ENCODE measurements around the gene FAM240B. TPM values are rescaled to one million over a fixed set of nuclear protein-coding genes. Genes with fewer than 3 reads are reported as not detected.

Gene FAM240B
- total RNA-seq, 1 experiment from 2014 or later = not detected

- Histone ChIP-seq H3K27me3 (ENCODE audit: insufficient read depth, low read length) (no peaks in the 10 kb centered on the region), H3K23me2 (ENCODE audit: insufficient read length, low read depth, low read length, poor library complexity, severe bottlenecking) (no peaks in the 10 kb centered on the region), H3K56ac (ENCODE audit: insufficient read length, low read depth, low read length) (no peak overlapping the region), H2BK5ac (ENCODE audit: insufficient read length, low read length) (no peak overlapping the region), H3K79me1 (ENCODE audit: insufficient read depth, low read depth, low read length, poor library complexity, severe bottlenecking) (no peaks in the 10 kb centered on the region), H3K18ac (ENCODE audit: insufficient read length, low read depth, low read length) (no peak overlapping the region), H4K20me1 (ENCODE audit: control insufficient read depth, insufficient read depth, insufficient read length) (no peaks in the 10 kb centered on the region), H3T11ph (ENCODE audit: low read length) (no peak overlapping the region), H2BK12ac (ENCODE audit: insufficient read length, low read depth, low read length) (no peak overlapping the region), H3K4me2 (ENCODE audit: insufficient read depth, insufficient read length, low read length) (no peak overlapping the region), H3K23ac (ENCODE audit: insufficient read length, low read depth, low read length) (no peak overlapping the region), H3K9ac (ENCODE audit: extremely low read depth, insufficient read length, low read length) (no peak overlapping the region), H2AFZ (ENCODE audit: low read length) (no peak overlapping the region), H3K4me1 (ENCODE audit: insufficient read depth, low read length) (no peaks in the 10 kb centered on the region; the same call in 1 of the 2 replicates), H3K14ac (ENCODE audit: insufficient read depth, low read length) (no peak overlapping the region), H2BK15ac (ENCODE audit: low read depth, low read length) (no peak overlapping the region), H2AK5ac (ENCODE audit: insufficient read length, low read length) (no peak overlapping the region), H4K8ac (replicated peaks; ENCODE audit: insufficient read length, low read depth, low read length) (no peak overlapping the region), H3K27ac (ENCODE audit: insufficient read length, low read depth, low read length) (no peak overlapping the region), H4K5ac (ENCODE audit: insufficient read length, low read depth, low read length) (no peak overlapping the region), H3K79me2 (ENCODE audit: insufficient read depth, low read length) (no peaks in the 10 kb centered on the region), H2BK20ac (ENCODE audit: low read depth, low read length, poor library complexity, severe bottlenecking) (no peak overlapping the region), H4K91ac (ENCODE audit: insufficient read length, low read depth, low read length) (no peak overlapping the region), H2BK120ac (ENCODE audit: low read depth, low read length, poor library complexity, severe bottlenecking) (no peak overlapping the region), H3K4ac (ENCODE audit: low read depth, low read length) (no peak overlapping the region), H3K9me3 (ENCODE audit: control insufficient read depth, low read depth, low read length) (no peaks in the 10 kb centered on the region)
- H3K36me3 Mint-ChIP-seq (ENCODE audit: insufficient read depth in 1 of 3, low read depth in 3 of 3) = peaks cover 0 to 2% (median 0%) of the 10 kb centered on the region in 3 experiments; a peak in 2 of 7 replicates
- H3K9me3 Mint-ChIP-seq = peaks cover 2 to 3% of the 10 kb centered on the region in 2 experiments; a peak in 1 of 5 replicates
- no peak for TF ChIP-seq CTCF (conservative IDR thresholded peaks at IDR 0.05)
- no peak overlapping the region for H3K4me3 Mint-ChIP-seq
- H3K27me3 Mint-ChIP-seq (ENCODE audit: low read depth) = no peaks in the 10 kb centered on the region
- DNase-seq = no peak
- WGBS (ENCODE audit: extremely low coverage, insufficient read length, low lambda C conversion rate) = no CpG with 5 or more reads among the region's 9 CpGs
- no peak overlapping the region for H3K27ac Mint-ChIP-seq
- H3K4me1 Mint-ChIP-seq = no peaks in the 10 kb centered on the region
These were observed 48.4 kb upstream of the FAM240B start for GRCh38 chr9:38768351-38768761.
